HepG2 (cell line): ENCODE data around the gene TSPAN13. TPM values are rescaled to one million over a fixed set of nuclear protein-coding genes. Genes with fewer than 3 reads are reported as not detected.

Experiments used
- BCLAF1 ChIP-seq: fragments of 450-650 bp; IDR thresholded peaks from 2 replicates; pipeline ENCODE4 v1.6.1; 2017; ENCODE audit warnings: mild to moderate bottlenecking
- CREM ChIP-seq, 2 experiments: sonication (generic) in 1 of 2; formaldehyde crosslinking in 1 of 2; IDR thresholded peaks; 2 replicates each; pipeline versions ENCODE4 v1.4.0 to v1.6.1; 2016 to 2020; ENCODE audit warnings: antibody characterized with exemption in 1 of 2, mild to moderate bottlenecking in 1 of 2, missing genetic modification reagents in 1 of 2
- E2F5 ChIP-seq: sonication (generic); formaldehyde crosslinking; conservative IDR thresholded peaks from 2 replicates; pipeline ENCODE4 v1.4.0; 2020; ENCODE audit warnings: missing genetic modification reagents
- KLF15 ChIP-seq: sonication (generic); formaldehyde crosslinking; IDR thresholded peaks from 2 replicates; pipeline ENCODE4 v1.8.1; 2023; ENCODE audit warnings: borderline replicate concordance, mild to moderate bottlenecking, inconsistent platforms, missing genetic modification reagents, mixed read lengths
- MAF1 ChIP-seq: sonication (generic); formaldehyde crosslinking; IDR thresholded peaks from 2 replicates; pipeline ENCODE4 v1.5.0; 2020; ENCODE audit warnings: missing genetic modification reagents, borderline replicate concordance
- PAWR ChIP-seq: sonication (generic); formaldehyde crosslinking; IDR thresholded peaks from 2 replicates; pipeline ENCODE4 v1.4.0; 2020; ENCODE audit warnings: missing genetic modification reagents, mild to moderate bottlenecking, borderline replicate concordance
- TRIM24 ChIP-seq: sonication (generic); formaldehyde crosslinking; IDR thresholded peaks from 2 replicates; pipeline ENCODE4 v1.8.0; 2022; ENCODE audit warnings: mild to moderate bottlenecking, missing genetic modification reagents
- ZNF124 ChIP-seq: sonication (generic); formaldehyde crosslinking; IDR thresholded peaks from 2 replicates; pipeline ENCODE4 v1.4.0; 2020; ENCODE audit warnings: missing genetic modification reagents
- ZNF354B ChIP-seq: sonication (generic); formaldehyde crosslinking; IDR thresholded peaks from 2 replicates; pipeline ENCODE4 v1.8.0; 2022; ENCODE audit warnings: mild to moderate bottlenecking, missing genetic modification reagents
- polyA plus RNA-seq, 8 experiments: library from polyadenylated mRNA; depleted of rRNA in 3 of 8; stranded (reverse) in 7 of 8; unstranded in 1 of 8; fragments of >200 nt; fragmentation: Illumina TruSeq in 4 of 8; extraction: Trizol in 4 of 8; gene quantifications; 2 replicates each; pipeline versions ENCODE4 v1.2.1 to v1.2.3, GENCODE V29; 2011 to 2016; ENCODE audit warnings: low read depth in 4 of 8, missing spikeins in 1 of 8, mixed read lengths in 1 of 8; ENCODE audit not compliant: insufficient read depth in 1 of 8
- total RNA-seq, 5 experiments: library from RNA; depleted of rRNA; stranded (reverse); fragments of >200 nt; fragmentation: Illumina TruSeq; extraction: Trizol; gene quantifications; 2 replicates each; pipeline ENCODE4 v1.2.3, GENCODE V29; 2016; ENCODE audit warnings: low read depth in 1 of 5
- TF ChIP-seq, protein P1 (sequence below): sonication (generic); formaldehyde crosslinking; IDR thresholded peaks from 2 replicates; pipeline ENCODE4 v1.5.0; 2020; ENCODE audit warnings: mild to moderate bottlenecking, missing genetic modification reagents

Gene TSPAN13
- total and polyA plus RNA-seq, 2 of the 13 experiments (the other 11 are each of a cell fraction or from before 2014, with no cell fraction given), result 5.8 to 6.2 TPM

GRCh38 chr7:16738011-16738688 is 15.4 kb upstream of the TSPAN13 start (continued):
- TF ChIP-seq, protein P1, sequence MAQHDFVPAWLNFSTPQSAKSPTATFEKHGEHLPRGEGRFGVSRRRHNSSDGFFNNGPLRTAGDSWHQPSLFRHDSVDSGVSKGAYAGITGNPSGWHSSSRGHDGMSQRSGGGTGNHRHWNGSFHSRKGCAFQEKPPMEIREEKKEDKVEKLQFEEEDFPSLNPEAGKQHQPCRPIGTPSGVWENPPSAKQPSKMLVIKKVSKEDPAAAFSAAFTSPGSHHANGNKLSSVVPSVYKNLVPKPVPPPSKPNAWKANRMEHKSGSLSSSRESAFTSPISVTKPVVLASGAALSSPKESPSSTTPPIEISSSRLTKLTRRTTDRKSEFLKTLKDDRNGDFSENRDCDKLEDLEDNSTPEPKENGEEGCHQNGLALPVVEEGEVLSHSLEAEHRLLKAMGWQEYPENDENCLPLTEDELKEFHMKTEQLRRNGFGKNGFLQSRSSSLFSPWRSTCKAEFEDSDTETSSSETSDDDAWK (CRISPR knock-in tag), result no peak
- no peak for TF ChIP-seq CREM (IDR thresholded peaks at IDR 0.05)
- no peak for TF ChIP-seq CREM (CRISPR knock-in tag; IDR thresholded peaks at IDR 0.05)
- no peak for TF ChIP-seq KLF15 (CRISPR knock-in tag)
- TF ChIP-seq MAF1 (CRISPR knock-in tag), result no peak
- no peak for TF ChIP-seq BCLAF1
- TF ChIP-seq PAWR (CRISPR knock-in tag), result no peak
- TF ChIP-seq E2F5, result no peak
- TF ChIP-seq TRIM24 (CRISPR knock-in tag), result no peak
- no peak for TF ChIP-seq ZNF354B
- TF ChIP-seq ZNF124 (CRISPR knock-in tag), result no peak
